ENCODE data around the gene CTIF.

Gene CTIF

GRCh38 chr18:48742706-48743475, 204.1 kb downstream of the CTIF start:
- no peak for DNase-seq (ENCODE audit: low read depth, low spot score)
- no peak for TF ChIP-seq CTCF (IDR thresholded peaks at IDR 0.05; ENCODE audit: insufficient read depth, low read length, missing control alignments)
- CTCF ChIA-PET: no interaction called here
- H3K4me3 ChIP-seq (ENCODE audit: low read depth, low read length): no peak overlapping the region
- POLR2A ChIA-PET: interaction anchor here (0.6 kb wide), 1 partner anchor 794 kb away, joined by 3 read pairs; no protein-coding TSS in a partner anchor

GRCh38 chr18:48743886-48744285, 205.1 kb downstream of the CTIF start:
- TF ChIP-seq CTCF (IDR thresholded peaks at IDR 0.05; ENCODE audit: insufficient read depth, low read length, missing control alignments): no peak
- no peak overlapping the region for H3K4me3 ChIP-seq (ENCODE audit: low read depth, low read length)
- no peak for DNase-seq (ENCODE audit: low read depth, low spot score)
- ChIA-PET POLR2A (no interaction called here), CTCF (no interaction called here)

GRCh38 chr18:48745293-48745692, 206.5 kb downstream of the CTIF start:
- H3K4me3 ChIP-seq (ENCODE audit: low read depth, low read length): no peak overlapping the region
- no peak for DNase-seq (ENCODE audit: low read depth, low spot score)
- POLR2A ChIA-PET: no interaction called here
- CTCF ChIA-PET: interaction anchor here (1.7 kb wide), 1 partner anchor 16 kb away, joined by 4 read pairs; no protein-coding TSS in a partner anchor
- TF ChIP-seq CTCF (IDR thresholded peaks at IDR 0.05; ENCODE audit: insufficient read depth, low read length, missing control alignments): no peak

GRCh38 chr18:48749768-48750167, 210.9 kb downstream of the CTIF start:
- DNase-seq (ENCODE audit: low read depth, low spot score): no peak
- CTCF ChIA-PET: interaction anchor here (1.0 kb wide), 1 partner anchor 292 kb away, joined by 3 read pairs; no protein-coding TSS in a partner anchor
- POLR2A ChIA-PET: no interaction called here
- no peak overlapping the region for H3K4me3 ChIP-seq (ENCODE audit: low read depth, low read length)
- no peak for TF ChIP-seq CTCF (IDR thresholded peaks at IDR 0.05; ENCODE audit: insufficient read depth, low read length, missing control alignments)

- no peak for DNase-seq (ENCODE audit: low read depth, low spot score)
- ChIA-PET POLR2A (no interaction called here), CTCF (no interaction called here)
Observed at GRCh38 chr18:48750485-48751175, 211.8 kb downstream of the CTIF start.

More at GRCh38 chr18:48750485-48751175, 211.8 kb downstream of the CTIF start:
- H3K4me3 ChIP-seq (ENCODE audit: low read depth, low read length): no peak overlapping the region
- TF ChIP-seq CTCF (IDR thresholded peaks at IDR 0.05; ENCODE audit: insufficient read depth, low read length, missing control alignments): no peak
